IMR-90 (cell line): ENCODE results near the gene CCR8. TPM values are rescaled to one million over a fixed set of nuclear protein-coding genes. Genes with fewer than 3 reads are reported as not detected.

Source experiments
- ATAC-seq: fragments of 200-7000 bp; cut with Tn5 transposase; 2 replicates; pipeline ENCODE4 v1.9.1; 2020; ENCODE audit warnings: low read depth, mild to moderate bottlenecking, moderate library complexity
- BruUV-seq: library from RNA; stranded (reverse); fragments of 400-500 nt; replicated peaks from 2 replicates; lab custom pipeline; 2021; lab: Mats Ljungman, UMichigan
- CTCF ChIA-PET: fragments of 300-600 bp; formaldehyde crosslinking; extraction: SDS; loops from one replicate; lab custom pipeline; 2021; ENCODE audit warnings: antibody characterized with exemption; lab: Yijun Ruan, JAX
- POLR2A ChIA-PET: fragments of 300-600 bp; sonication (Branson Sonifier 250); formaldehyde crosslinking; loops from one replicate; lab custom pipeline; 2022; ENCODE audit warnings: antibody characterized with exemption; ENCODE audit not compliant: unreplicated experiment; lab: Charles Lee
- DNase-seq: peaks from one replicate; pipeline ENCODE4 v3.0.0; 2013
- H2AFZ ChIP-seq: replicated peaks from 2 replicates; pipeline ENCODE3; 2013; ENCODE audit warnings: low read length, mild to moderate bottlenecking; ENCODE audit not compliant: poor library complexity
- H2AK5ac ChIP-seq: 2 replicates; pipeline ENCODE4 v1.6.1; 2013; ENCODE audit warnings: low read depth, low read length, inconsistent platforms
- H2AK9ac ChIP-seq: replicated peaks from 2 replicates; pipeline ENCODE3; 2013; ENCODE audit warnings: mild to moderate bottlenecking, low read depth, low read length, moderate library complexity; ENCODE audit not compliant: poor library complexity
- H2BK120ac ChIP-seq: 2 replicates; pipeline ENCODE4 v1.6.1; 2013; ENCODE audit warnings: low read depth, low read length, inconsistent platforms
- H2BK15ac ChIP-seq: 3 replicates; pipeline ENCODE4 v1.6.1; 2013; ENCODE audit warnings: low read depth, low read length, inconsistent platforms
- H2BK20ac ChIP-seq: 2 replicates; pipeline ENCODE4 v1.6.1; 2013; ENCODE audit warnings: low read depth, mild to moderate bottlenecking, inconsistent platforms, low read length, moderate library complexity
- H2BK5ac ChIP-seq: 2 replicates; pipeline ENCODE4 v1.6.1; 2013; ENCODE audit warnings: mild to moderate bottlenecking, low read depth, low read length, inconsistent platforms; ENCODE audit not compliant: poor library complexity, severe bottlenecking
- H3K14ac ChIP-seq: replicated peaks from 2 replicates; pipeline ENCODE4 v1.6.1; 2013; ENCODE audit warnings: low read depth, low read length, inconsistent platforms
- H3K18ac ChIP-seq: 2 replicates; pipeline ENCODE4 v1.6.1; 2013; ENCODE audit warnings: low read depth, low read length, control low read depth
- H3K23ac ChIP-seq: 2 replicates; pipeline ENCODE4 v1.6.1; 2013; ENCODE audit warnings: low read depth, low read length, inconsistent platforms
- H3K27ac ChIP-seq: 2 replicates; pipeline ENCODE4 v1.5.1; 2013; ENCODE audit warnings: mild to moderate bottlenecking, control low read depth, low read length; ENCODE audit not compliant: insufficient read depth
- H3K27me3 ChIP-seq: 2 replicates; pipeline ENCODE4 v1.6.1; 2013; ENCODE audit warnings: low read length; ENCODE audit not compliant: control insufficient read depth, insufficient read depth
- H3K36me3 ChIP-seq: 2 replicates; pipeline ENCODE4 v1.6.1; 2013; ENCODE audit warnings: low read length, mixed read lengths; ENCODE audit not compliant: control insufficient read depth, insufficient read depth
- H3K4ac ChIP-seq: 2 replicates; pipeline ENCODE4 v1.6.1; 2013; ENCODE audit warnings: low read depth, low read length, inconsistent platforms
- H3K4me1 ChIP-seq: 2 replicates; pipeline ENCODE4 v1.6.1; 2013; ENCODE audit warnings: low read length, mixed read lengths; ENCODE audit not compliant: control insufficient read depth, insufficient read depth
- H3K4me2 ChIP-seq: 2 replicates; pipeline ENCODE4 v1.6.1; 2013; ENCODE audit warnings: low read depth, mild to moderate bottlenecking, control low read depth, low read length, moderate library complexity
- H3K4me3 ChIP-seq: 2 replicates; pipeline ENCODE4 v1.5.1; 2013; ENCODE audit warnings: low read depth, mild to moderate bottlenecking, control low read depth, low read length, moderate library complexity; ENCODE audit not compliant: insufficient read depth
- H3K56ac ChIP-seq: 2 replicates; pipeline ENCODE4 v1.6.1; 2013; ENCODE audit warnings: low read length, inconsistent platforms; ENCODE audit not compliant: insufficient read depth; ENCODE audit errors: extremely low read depth
- H3K79me1 ChIP-seq, 2 experiments: 2 replicates each; pipeline ENCODE4 v1.6.1; 2013; ENCODE audit warnings: low read length in 2 of 2, inconsistent platforms in 1 of 2, low read depth in 1 of 2
- H3K9ac ChIP-seq: 2 replicates; pipeline ENCODE4 v1.6.1; 2013; ENCODE audit warnings: low read depth, low read length, control low read depth
- H3K9me1 ChIP-seq: 2 replicates; pipeline ENCODE4 v1.6.1; 2013; ENCODE audit warnings: low read length, inconsistent platforms; ENCODE audit not compliant: insufficient read depth
- H3K9me3 ChIP-seq: 2 replicates; pipeline ENCODE4 v1.6.1; 2013; ENCODE audit warnings: low read length; ENCODE audit not compliant: control insufficient read depth, insufficient read depth
- H4K20me1 ChIP-seq: 2 replicates; pipeline ENCODE4 v1.6.1; 2013; ENCODE audit warnings: low read length, inconsistent platforms; ENCODE audit not compliant: insufficient read depth
- H4K5ac ChIP-seq: 2 replicates; pipeline ENCODE4 v1.6.1; 2013; ENCODE audit warnings: mild to moderate bottlenecking, low read depth, low read length, control low read depth
- H4K8ac ChIP-seq, 2 experiments: 2 replicates each; pipeline ENCODE4 v1.6.1; 2013; ENCODE audit warnings: low read depth in 2 of 2, low read length in 2 of 2, control low read depth in 1 of 2, inconsistent platforms in 1 of 2
- H4K91ac ChIP-seq: 2 replicates; pipeline ENCODE4 v1.6.1; 2013; ENCODE audit warnings: low read depth, low read length, inconsistent platforms; ENCODE audit not compliant: insufficient read depth
- MAZ ChIP-seq: IDR thresholded peaks from 2 replicates; pipeline ENCODE4 v1.6.1; 2012; ENCODE audit warnings: low read depth, mild to moderate bottlenecking, low read length, improper control_type of control experiment, moderate library complexity, borderline replicate concordance
- WGBS, 2 experiments: methylation state at CpG; one replicate each; pipeline versions ENCODE4 v1.1.5 to v1.1.7; 2013; ENCODE audit warnings: missing lambda C conversion rate in 2 of 2; ENCODE audit not compliant: insufficient read length in 1 of 2; ENCODE audit errors: extremely low coverage in 2 of 2; 5-methylcytosine and 5-hydroxymethylcytosine counted together
- dilution Hi-C: fragments of 300-500 bp; cut with HindIII; formaldehyde crosslinking; loops from one replicate; pipeline ENCODE4 v1.14.3; 2018; ENCODE audit warnings: low sequenced_read_pairs; ENCODE audit not compliant: unreplicated experiment
- in situ Hi-C: fragments of 300-500 bp; cut with MboI; formaldehyde crosslinking; loops from 3 replicates; pipeline ENCODE4 v1.14.3; 2019; ENCODE audit warnings: low sequenced_read_pairs, inconsistent platforms, mixed read lengths
- intact Hi-C: fragments of 100-400 bp; cut with micrococcal nuclease; formaldehyde crosslinking; loops from 2 replicates; pipeline ENCODE4 v1.10.0; 2022
- polyA plus RNA-seq, 3 experiments: library from polyadenylated mRNA; depleted of rRNA; stranded (reverse); fragments of >200 nt; gene quantifications; 2 replicates each; pipeline ENCODE4 v1.2.3, GENCODE V29; 2012; ENCODE audit warnings: low replicate concordance in 1 of 3
- total RNA-seq: library from RNA; depleted of rRNA; stranded (reverse); fragments of >200 nt; gene quantifications from 2 replicates; pipeline ENCODE4 v1.2.3, GENCODE V29; 2012

Gene CCR8
- total and polyA plus RNA-seq, 2 of the 4 experiments (the other 2 are of a cell fraction) = not detected

DNA sequence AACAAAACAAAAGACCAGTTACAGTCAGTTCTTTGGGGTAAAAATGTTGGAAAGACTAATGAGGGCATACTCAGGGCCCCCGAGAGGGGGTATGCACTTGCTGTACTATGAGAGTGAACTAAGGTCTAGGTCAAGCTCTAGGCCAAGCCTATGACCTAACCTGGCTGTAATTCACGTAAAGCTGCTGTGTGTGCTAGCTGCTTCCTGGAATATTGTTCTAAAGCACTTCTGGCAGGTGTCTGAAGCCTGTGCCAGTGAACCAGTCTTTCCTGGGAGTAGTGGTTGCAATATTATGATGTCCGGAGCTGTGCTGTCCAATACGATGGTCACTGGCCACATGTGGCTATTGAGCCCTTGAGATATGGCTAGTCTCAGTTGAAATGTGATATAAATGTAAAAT, 36.5 kb upstream of the CCR8 start:
- Histone ChIP-seq H4K20me1 (no peaks in the 10 kb centered on the region; the same call in 1 of the 2 replicates), H4K91ac (no peak overlapping the region), H4K8ac (no peak overlapping the region), H2BK15ac (no peak overlapping the region), H3K27ac (no peak overlapping the region), H3K79me1 (no peaks in the 10 kb centered on the region), H3K9ac (no peak overlapping the region), H2BK5ac (no peak overlapping the region), H3K23ac (no peak overlapping the region), H3K56ac (no peak overlapping the region), H2AK9ac (no peak overlapping the region), H2AFZ (no peak overlapping the region), H2BK120ac (no peak overlapping the region), H3K14ac (no peak overlapping the region), H3K27me3 (peaks cover 2% of the 10 kb centered on the region; the same call in 1 of the 2 replicates), H4K5ac (no peak overlapping the region), H2AK5ac (no peak overlapping the region), H3K9me1 (no peaks in the 10 kb centered on the region), H3K18ac (no peak overlapping the region), H3K4me1 (no peaks in the 10 kb centered on the region), H3K9me3 (no peaks in the 10 kb centered on the region), H3K4ac (no peak overlapping the region), H3K4me2 (no peak overlapping the region), H2BK20ac (no peak overlapping the region), H3K4me3 (no peak overlapping the region), H3K36me3 (no peaks in the 10 kb centered on the region)
- dilution Hi-C loops (no loop called here), intact Hi-C loops (loop anchor here (1.0 kb wide), 1 partner anchor 167 kb away; no protein-coding TSS in a partner anchor), in situ Hi-C loops (no loop called here)
- no peak for TF ChIP-seq MAZ
- no TSS peak for BruUV-seq
- DNase-seq (no peak), ATAC-seq (no peak)
- ChIA-PET CTCF (interaction anchor here (0.8 to 4.4 kb wide), 7 partner anchors 103 to 420 kb away, joined by 3 to 41 read pairs (median 3); no protein-coding TSS in a partner anchor), POLR2A (no interaction called here)
- WGBS, 2 experiments = 20% methylated on average over 1 of the region's 4 CpGs; no CpG with 5 or more reads in 1 of the 2 experiments
